NT2/D1 (cell line): ENCODE results near the gene BEGAIN.

Source experiments
- SUZ12 ChIP-seq: IDR thresholded peaks from 2 replicates; pipeline ENCODE4 v1.6.1; 2011; ENCODE audit not compliant: insufficient read length, insufficient read depth; ENCODE audit errors: extremely low read depth
- YY1 ChIP-seq: IDR thresholded peaks from 2 replicates; pipeline ENCODE4 v1.6.1; 2011; ENCODE audit not compliant: insufficient read length, insufficient read depth
- ZNF274 ChIP-seq: IDR thresholded peaks from 2 replicates; pipeline ENCODE4 v1.6.1; 2011; ENCODE audit warnings: mild to moderate bottlenecking, low read depth, low read length

- no peak for TF ChIP-seq SUZ12
- no peak for TF ChIP-seq YY1
- no peak for TF ChIP-seq ZNF274
Observed at GRCh38 chr14:100540141-100540925, 46.9 kb downstream of the BEGAIN start.
